K562 (cell line): Measurements from ENCODE around the gene LYST. TPM values are rescaled to one million over a fixed set of nuclear protein-coding genes. Genes with fewer than 3 reads are reported as not detected.

Source experiments
- ATAC-seq: fragments of 200-7000 bp; cut with Tn5 transposase; 3 replicates; pipeline ENCODE4 v1.9.1; 2020; ENCODE audit warnings: moderate library complexity
- BruUV-seq: library from RNA; stranded (reverse); fragments of 400-500 nt; replicated peaks from 2 replicates; lab custom pipeline; 2021; lab: Mats Ljungman, UMichigan
- CTCF ChIA-PET: fragments of 300-600 bp; formaldehyde crosslinking; extraction: SDS; loops from one replicate; lab custom pipeline; 2021; ENCODE audit warnings: low intra/inter-chr PET ratio; lab: Yijun Ruan, JAX
- POLR2A ChIA-PET: fragments of 300-600, 350-650 bp; sonication (Branson Sonifier 250); formaldehyde crosslinking; extraction: SDS; loops from one replicate; lab custom pipeline; 2021; ENCODE audit warnings: antibody characterized with exemption, inconsistent platforms; lab: Yijun Ruan, JAX
- DNase-seq, 4 experiments: peaks; one replicate each; pipeline versions ENCODE4 v3.0.0 to v3.0.0-alpha.2; 2011 to 2018; ENCODE audit warnings: low spot score in 3 of 4, mixed read lengths in 3 of 4; ENCODE audit errors: extremely low read depth in 1 of 4
- FAIRE-seq: peaks from 2 replicates; lab custom pipeline; 2011; peaks lifted over from hg19 to GRCh38; lab: Jason Lieb, UNC
- H2AFZ ChIP-seq: 2 replicates; pipeline ENCODE4 v1.6.0; 2011; ENCODE audit warnings: low read depth, low read length, control low read depth, inconsistent platforms
- H3K27ac ChIP-seq: fragments of 200-600 bp; 3 replicates; pipeline ENCODE4 v1.8.0; 2011; ENCODE audit warnings: low read depth, mild to moderate bottlenecking, control low read depth, inconsistent platforms, low read length, moderate library complexity, mixed read lengths; ENCODE audit errors: extremely low read depth
- H3K27me3 ChIP-seq, 2 experiments: fragments of 300-600 bp in 1 of 2; 2 replicates in 1 of 2; 3 replicates in 1 of 2; pipeline versions ENCODE4 v1.6.0 to v1.8.0; 2011; ENCODE audit warnings: inconsistent platforms in 2 of 2, low read length in 2 of 2, mild to moderate bottlenecking in 1 of 2, mixed read lengths in 1 of 2, moderate library complexity in 1 of 2; ENCODE audit not compliant: control insufficient read depth in 2 of 2, insufficient read depth in 2 of 2
- H3K36me3 ChIP-seq: fragments of 300-600 bp; 3 replicates; pipeline ENCODE4 v1.8.0; 2011; ENCODE audit warnings: mild to moderate bottlenecking, low read length, inconsistent platforms; ENCODE audit not compliant: control insufficient read depth, insufficient read depth
- H3K4me1 ChIP-seq, 2 experiments: fragments of 200-600 bp in 1 of 2; replicated peaks in 1 of 2; 2 replicates in 1 of 2; 3 replicates in 1 of 2; pipeline versions ENCODE4 v1.5.1 to v1.8.0; 2011; ENCODE audit warnings: inconsistent platforms in 2 of 2, low read length in 2 of 2, mild to moderate bottlenecking in 1 of 2, mixed read lengths in 1 of 2, moderate library complexity in 1 of 2; ENCODE audit not compliant: control insufficient read depth in 2 of 2, insufficient read depth in 2 of 2
- H3K4me2 ChIP-seq: 2 replicates; pipeline ENCODE4 v1.6.1; 2011; ENCODE audit warnings: low read length, control low read depth, inconsistent platforms, mixed read lengths; ENCODE audit not compliant: insufficient read depth
- H3K4me3 ChIP-seq: fragments of 200-600 bp; sonication (generic), shearing (Covaris generic); 2 replicates; pipeline ENCODE4 v1.5.1; 2016; ENCODE audit warnings: control low read depth, inconsistent platforms
- H3K79me2 ChIP-seq: fragments of 200-600 bp; 3 replicates; pipeline ENCODE4 v1.8.0; 2011; ENCODE audit warnings: low read length, inconsistent platforms; ENCODE audit not compliant: control insufficient read depth, insufficient read depth
- H3K9ac ChIP-seq, 2 experiments: 2 replicates each; pipeline versions ENCODE4 v1.6.0 to v1.6.1; 2011; ENCODE audit warnings: low read depth in 2 of 2, low read length in 2 of 2, control low read depth in 1 of 2, inconsistent platforms in 1 of 2, mild to moderate bottlenecking in 1 of 2, mixed read lengths in 1 of 2; ENCODE audit not compliant: insufficient read depth in 1 of 2
- H3K9me1 ChIP-seq: one replicate; pipeline ENCODE4 v1.6.0; 2011; ENCODE audit warnings: inconsistent platforms, mild to moderate bottlenecking, low read length, moderate library complexity; ENCODE audit not compliant: control insufficient read depth, insufficient read depth
- H3K9me3 ChIP-seq: replicated peaks from 2 replicates; pipeline ENCODE4 v1.5.1; 2011; ENCODE audit warnings: low read depth, low read length, inconsistent platforms; ENCODE audit not compliant: control insufficient read depth, insufficient read depth
- H4K20me1 ChIP-seq: replicated peaks from 2 replicates; pipeline ENCODE4 v1.6.1; 2011; ENCODE audit warnings: low read length, inconsistent platforms, mixed read lengths; ENCODE audit not compliant: control insufficient read depth, insufficient read depth
- BDP1 ChIP-seq: IDR thresholded peaks from 3 replicates; pipeline ENCODE4 v1.6.1; 2011; ENCODE audit not compliant: insufficient read length, insufficient read depth
- BRD9 ChIP-seq: fragments of 450-650 bp; IDR thresholded peaks from 2 replicates; pipeline ENCODE4 v1.6.1; 2018; ENCODE audit warnings: low read depth; ENCODE audit not compliant: partially characterized antibody
- CLOCK ChIP-seq: fragments of 250-450 bp; sonication (Bioruptor Pico); IDR thresholded peaks from 2 replicates; pipeline ENCODE4 v1.4.0; 2020; ENCODE audit warnings: mild to moderate bottlenecking, moderate library complexity, borderline replicate concordance
- FOS ChIP-seq: IDR thresholded peaks from 3 replicates; pipeline ENCODE4 v1.6.1; 2011; ENCODE audit not compliant: insufficient read length; ENCODE audit errors: extremely low read depth
- FOXJ2 ChIP-seq: fragments of 200-800 bp; sonication (Bioruptor generic); IDR thresholded peaks from 2 replicates; pipeline ENCODE4 v1.6.1; 2016; ENCODE audit warnings: missing genetic modification characterization, missing compliant biosample characterization
- HCFC1 ChIP-seq: IDR thresholded peaks from 2 replicates; pipeline ENCODE4 v1.6.1; 2012; ENCODE audit warnings: low read depth, low read length, improper control_type of control experiment
- HMG20A ChIP-seq: fragments of 450-650 bp; formaldehyde crosslinking; conservative IDR thresholded peaks from 2 replicates; pipeline ENCODE4 v1.4.0; 2020; ENCODE audit warnings: mild to moderate bottlenecking, mixed read lengths
- KLF1 ChIP-seq: fragments of 450-650 bp; IDR thresholded peaks from 2 replicates; pipeline ENCODE4 v1.6.1; 2016; ENCODE audit warnings: missing genetic modification characterization, missing compliant biosample characterization
- NR2F6 ChIP-seq: fragments of 450-650 bp; formaldehyde crosslinking; IDR thresholded peaks from 2 replicates; pipeline ENCODE4 v1.4.0; 2020; ENCODE audit warnings: mild to moderate bottlenecking
- RBM25 ChIP-seq: fragments of 200-400 bp; formaldehyde crosslinking; IDR thresholded peaks from 2 replicates; pipeline ENCODE4 v1.6.1; 2018; ENCODE audit warnings: low read length, low read depth, moderate library complexity; ENCODE audit not compliant: severe bottlenecking
- SNAPC5 ChIP-seq: fragments of 250-450 bp; sonication (Bioruptor Pico); IDR thresholded peaks from 2 replicates; pipeline ENCODE4 v1.8.0; 2021; ENCODE audit warnings: moderate library complexity, mild to moderate bottlenecking, inconsistent platforms
- SRSF1 ChIP-seq: fragments of 200-400 bp; formaldehyde crosslinking; IDR thresholded peaks from 2 replicates; pipeline ENCODE4 v1.6.1; 2017; ENCODE audit warnings: mild to moderate bottlenecking, low read depth, low read length, moderate library complexity
- THAP7 ChIP-seq: fragments of 250-450 bp; sonication (Bioruptor Pico); IDR thresholded peaks from 2 replicates; pipeline ENCODE4 v1.5.0; 2021
- ZZZ3 ChIP-seq: fragments of 450-650 bp; IDR thresholded peaks from 2 replicates; pipeline ENCODE4 v1.6.1; 2016; ENCODE audit warnings: antibody characterized with exemption, mild to moderate bottlenecking, moderate library complexity
- WGBS: fragments of 100-300 bp; shearing (Covaris generic); methylation state at CpG from one replicate; pipeline ENCODE4 v1.1.6; 2016; ENCODE audit warnings: low coverage, mixed read lengths; ENCODE audit not compliant: insufficient coverage; ENCODE audit errors: missing lambda C conversion rate; 5-methylcytosine and 5-hydroxymethylcytosine counted together
- in situ Hi-C: fragments of 300-500 bp; cut with MboI; formaldehyde crosslinking; loops from 4 replicates; pipeline ENCODE4 v1.15.0; 2018; ENCODE audit warnings: inconsistent platforms, mixed read lengths
- intact Hi-C: fragments of 100-400 bp; cut with micrococcal nuclease; formaldehyde crosslinking; loops from 2 replicates; pipeline ENCODE4 v1.14.2; 2022
- polyA plus RNA-seq, 8 experiments: library from polyadenylated mRNA; depleted of rRNA in 4 of 8; stranded (reverse) in 5 of 8; unstranded in 3 of 8; fragments of >200 nt; fragmentation: Nextera tagmentation in 2 of 8; fragmentation: Illumina TruSeq in 1 of 8; extraction: Ambion mirVana in 2 of 8; extraction: Trizol in 1 of 8; gene quantifications; 2 replicates each; pipeline versions ENCODE4 v1.2.1 to v1.2.3, GENCODE V29; 2011 to 2014; ENCODE audit warnings: inconsistent platforms in 1 of 8, missing spikeins in 1 of 8
- total RNA-seq, 7 experiments: library from RNA; depleted of rRNA in 6 of 7; stranded (reverse); fragments of >200 nt in 6 of 7; fragmentation: Illumina TruSeq in 2 of 7; extraction: Trizol in 2 of 7; gene quantifications; 2 replicates each; pipeline versions ENCODE4 v1.2.1 to v1.2.3, GENCODE V29; 2011 to 2021; ENCODE audit warnings: low replicate concordance in 1 of 7

The LYST gene
- total and polyA plus RNA-seq, 9 of the 15 experiments (the other 6 are each of a cell fraction or from before 2014, with no cell fraction given): 0.73 to 2.4 (median 1.4) TPM

DNA sequence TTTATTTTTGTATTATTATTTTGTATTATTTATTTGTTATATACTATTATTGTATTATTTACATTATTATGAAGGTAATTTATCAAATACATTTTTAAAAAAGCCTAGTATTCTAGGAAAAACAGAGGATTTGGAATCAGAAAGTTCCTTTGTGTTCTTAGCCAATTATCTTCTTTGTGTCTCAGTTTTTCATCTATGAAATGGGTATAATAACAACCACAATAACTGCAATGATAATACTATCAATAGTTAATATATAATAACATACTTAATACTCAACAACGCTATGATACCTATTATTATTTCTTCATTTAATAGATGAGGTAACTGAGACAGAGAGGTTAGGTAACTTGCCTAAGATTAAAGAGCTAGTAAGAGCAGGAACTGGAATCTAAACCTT lies 136.7 kb downstream of the LYST start:
- H3K36me3 ChIP-seq: no peaks in the 10 kb centered on the region
- ChIA-PET CTCF (interaction anchor here (0.5 kb wide), 1 partner anchor 1576 kb away, joined by 3 read pairs; no protein-coding TSS in a partner anchor), POLR2A (interaction anchor here (0.6 to 1.3 kb wide), 2 partner anchors 13 to 29 kb away, joined by 3 to 4 read pairs; no protein-coding TSS in a partner anchor)
- H3K9me3 ChIP-seq: no peaks in the 10 kb centered on the region
- H3K79me2 ChIP-seq: no peaks in the 10 kb centered on the region
- intact Hi-C loops (no loop called here), in situ Hi-C loops (loop anchor here (10.0 kb wide), 1 partner anchor 215 kb away; no protein-coding TSS in a partner anchor)
- no peak overlapping the region for H3K27ac ChIP-seq
- H3K27me3 ChIP-seq: 0 out of 5 replicates have a peak, but pooled peaks cover 0 to under 1% of the 10 kb centered on the region in 2 experiments
- whole genome bisulfite sequencing: 0% methylated on average over 1 of the region's 1 CpG
- ATAC-seq: no peak
- no TSS peak for BruUV-seq
- no peak overlapping the region for H3K9ac ChIP-seq
- DNase-seq: no peak
- no peaks in the 10 kb centered on the region for H3K4me1 ChIP-seq
- TF ChIP-seq SRSF1 (no peak), RBM25 (peak; percentile 92)
- no peak overlapping the region for H3K4me2 ChIP-seq
- H4K20me1 ChIP-seq: no peaks in the 10 kb centered on the region
- H2AFZ ChIP-seq: no peak overlapping the region
- H3K4me3 ChIP-seq: no peak overlapping the region
- FAIRE-seq: no peak
- H3K9me1 ChIP-seq: no peaks in the 10 kb centered on the region

GRCh38 chr1:235726557-235726956 lies 140.1 kb downstream of the LYST start:
- Histone ChIP-seq H3K9ac (no peak overlapping the region), H3K27me3 (peaks cover 0 to 6% of the 10 kb centered on the region in 2 experiments; a peak in 2 of 5 replicates), H3K4me3 (no peak overlapping the region), H4K20me1 (no peaks in the 10 kb centered on the region), H3K9me3 (no peaks in the 10 kb centered on the region), H3K4me1 (no peaks in the 10 kb centered on the region), H3K27ac (no peak overlapping the region), H3K79me2 (no peaks in the 10 kb centered on the region), H3K4me2 (no peak overlapping the region), H3K36me3 (no peaks in the 10 kb centered on the region), H2AFZ (no peak overlapping the region), H3K9me1 (no peaks in the 10 kb centered on the region)
- CTCF ChIA-PET: no interaction called here
- in situ Hi-C loops (no loop called here), intact Hi-C loops (no loop called here)
- BruUV-seq: no TSS peak
- WGBS: 0% methylated on average over 1 of the region's 1 CpG
- DNase-seq (no peak), ATAC-seq (no peak), FAIRE-seq (no peak)
- POLR2A ChIA-PET: interaction anchor here (0.9 kb wide), 1 partner anchor 36 kb away, joined by 3 read pairs; no protein-coding TSS in a partner anchor
- TF ChIP-seq HMG20A (CRISPR knock-in tag): no peak
- TF ChIP-seq FOXJ2 (tag): no peak
- no peak for TF ChIP-seq BRD9
- no peak for TF ChIP-seq HCFC1
- no peak for TF ChIP-seq ZZZ3
- no peak for TF ChIP-seq CLOCK (CRISPR knock-in tag)
- no peak for TF ChIP-seq THAP7 (CRISPR knock-in tag)
- TF ChIP-seq FOS: no peak
- TF ChIP-seq BDP1: no peak
- TF ChIP-seq KLF1 (tag): no peak
- TF ChIP-seq NR2F6 (CRISPR knock-in tag): no peak
- TF ChIP-seq SNAPC5 (CRISPR knock-in tag): no peak
